HCT116 (cell line): ENCODE data around the gene GSTA2. TPM values are rescaled to one million over a fixed set of nuclear protein-coding genes. Genes with fewer than 3 reads are reported as not detected.

Experiments
- ATAC-seq: fragments of 200-7000 bp; cut with Tn5 transposase; 2 replicates; pipeline ENCODE4 v1.9.1; 2020; ENCODE audit warnings: mild to moderate bottlenecking, moderate library complexity
- BruUV-seq: library from RNA; stranded (reverse); fragments of 400-500 nt; replicated peaks from 2 replicates; lab custom pipeline; 2021; lab: Mats Ljungman, UMichigan
- CTCF ChIA-PET: fragments of 300-600 bp; sonication (Branson Sonifier 250); formaldehyde crosslinking; loops from one replicate; lab custom pipeline; 2021; ENCODE audit warnings: antibody characterized with exemption; lab: Charles Lee
- POLR2A ChIA-PET: fragments of 300-600, 350-600 bp; sonication (Branson Sonifier 250); formaldehyde crosslinking; loops from one replicate; lab custom pipeline; 2021; ENCODE audit warnings: antibody characterized with exemption; lab: Charles Lee
- RAD21 ChIA-PET, 2 experiments: fragments of 300-600 bp; sonication (Branson Sonifier 250); formaldehyde crosslinking; loops; one replicate each; lab custom pipeline; 2023; ENCODE audit warnings: low total read pairs in 2 of 2; ENCODE audit not compliant: uncharacterized antibody in 2 of 2, unreplicated experiment in 2 of 2, low non-redundant PET in 1 of 2; lab: Charles Lee
- DNase-seq: peaks from one replicate; pipeline ENCODE4 v3.0.0-alpha.2; 2010; ENCODE audit warnings: low read depth, low spot score
- H2AFZ ChIP-seq: fragments of 200-600 bp; shearing (Covaris generic), sonication (generic); 2 replicates; pipeline ENCODE4 v1.6.1; 2017; ENCODE audit warnings: low read depth, mixed run types, mixed read lengths, antibody characterized with exemption, low read length; ENCODE audit not compliant: poor library complexity, severe bottlenecking
- H3K27ac ChIP-seq: 2 replicates; pipeline ENCODE4 v1.5.1; 2012; ENCODE audit warnings: low read depth, low read length
- H3K27me3 ChIP-seq: fragments of 200-600 bp; sonication (generic); 2 replicates; pipeline ENCODE4 v1.6.1; 2016; ENCODE audit warnings: mixed run types, low read length, mixed read lengths; ENCODE audit not compliant: insufficient read depth
- H3K36me3 ChIP-seq, 2 experiments: fragments of 200-500 bp in 1 of 2; fragments of 200-600 bp in 1 of 2; sonication (Bioruptor generic) in 1 of 2; sonication (generic) in 1 of 2; 2 replicates each; pipeline versions ENCODE4 v1.5.1 to v1.6.1; 2014 to 2016; ENCODE audit warnings: low read length in 2 of 2, inconsistent platforms in 1 of 2, mixed read lengths in 1 of 2, mixed run types in 1 of 2; ENCODE audit not compliant: insufficient read depth in 2 of 2, control insufficient read depth in 1 of 2
- H3K4me1 ChIP-seq, 2 experiments: fragments of 200-600 bp in 1 of 2; sonication (generic) in 1 of 2; 2 replicates each; pipeline versions ENCODE4 v1.5.1 to v1.6.1; 2012 to 2017; ENCODE audit warnings: low read length in 2 of 2, inconsistent platforms in 1 of 2, mild to moderate bottlenecking in 1 of 2, mixed read lengths in 1 of 2, mixed run types in 1 of 2, moderate library complexity in 1 of 2; ENCODE audit not compliant: insufficient read depth in 2 of 2, control insufficient read depth in 1 of 2
- H3K4me2 ChIP-seq: fragments of 200-600 bp; sonication (generic); 2 replicates; pipeline ENCODE4 v1.6.1; 2017; ENCODE audit warnings: mixed run types, low read length, mixed read lengths
- H3K4me3 ChIP-seq, 2 experiments: fragments of 200-600 bp in 1 of 2; sonication (generic) in 1 of 2; replicated peaks in 1 of 2; 2 replicates each; pipeline ENCODE4 v1.5.1; 2011 to 2016; ENCODE audit warnings: low read length in 2 of 2, control low read depth in 1 of 2, low read depth in 1 of 2, mild to moderate bottlenecking in 1 of 2, mixed read lengths in 1 of 2, mixed run types in 1 of 2
- H3K79me2 ChIP-seq: fragments of 200-600 bp; sonication (generic); 2 replicates; pipeline ENCODE4 v1.6.1; 2017; ENCODE audit warnings: mild to moderate bottlenecking, mixed run types, low read length, moderate library complexity, mixed read lengths; ENCODE audit not compliant: insufficient read depth
- H3K9ac ChIP-seq: fragments of 200-600 bp; sonication (generic); 2 replicates; pipeline ENCODE4 v1.6.1; 2016; ENCODE audit warnings: low read length, mixed read lengths
- H3K9me2 ChIP-seq: fragments of 200-600 bp; sonication (generic), shearing (Covaris generic); 2 replicates; pipeline ENCODE4 v1.6.1; 2017; ENCODE audit warnings: mixed run types, mild to moderate bottlenecking, moderate library complexity; ENCODE audit not compliant: insufficient read depth
- H3K9me3 ChIP-seq, 2 experiments: fragments of 200-500 bp in 1 of 2; fragments of 200-600 bp in 1 of 2; sonication (Bioruptor generic) in 1 of 2; sonication (generic) in 1 of 2; 2 replicates each; pipeline ENCODE4 v1.6.1; 2014 to 2017; ENCODE audit warnings: low read length in 2 of 2, mixed read lengths in 2 of 2, inconsistent platforms in 1 of 2, low read depth in 1 of 2, mild to moderate bottlenecking in 1 of 2, mixed run types in 1 of 2, moderate library complexity in 1 of 2; ENCODE audit not compliant: control insufficient read depth in 1 of 2, insufficient read depth in 1 of 2
- H4K20me1 ChIP-seq: fragments of 200-600 bp; sonication (generic), shearing (Covaris generic); 2 replicates; pipeline ENCODE4 v1.6.1; 2017; ENCODE audit warnings: mixed run types, mild to moderate bottlenecking, moderate library complexity; ENCODE audit not compliant: insufficient read depth
- CBX3 ChIP-seq: IDR thresholded peaks from 2 replicates; pipeline ENCODE4 v1.6.1; 2012; ENCODE audit warnings: low read depth
- CTCF ChIP-seq, 3 experiments: fragments of 200-600 bp in 1 of 3; sonication (generic) in 1 of 3; IDR thresholded peaks in 2 of 3; conservative IDR thresholded peaks in 1 of 3; 2 replicates each; pipeline ENCODE4 v1.5.1; 2012 to 2017; ENCODE audit warnings: low read depth in 2 of 3, low read length in 2 of 3, antibody characterized with exemption in 1 of 3, borderline replicate concordance in 1 of 3, control low read depth in 1 of 3, mild to moderate bottlenecking in 1 of 3, mixed read lengths in 1 of 3, mixed run types in 1 of 3, moderate library complexity in 1 of 3; ENCODE audit not compliant: insufficient read depth in 1 of 3
- EZH2phosphoT487 ChIP-seq: fragments of 200-600 bp; IDR thresholded peaks from 2 replicates; pipeline ENCODE4 v1.6.1; 2018; ENCODE audit warnings: antibody characterized with exemption, borderline replicate concordance
- JUND ChIP-seq: IDR thresholded peaks from 2 replicates; pipeline ENCODE4 v1.6.1; 2012
- MAX ChIP-seq: IDR thresholded peaks from 2 replicates; pipeline ENCODE4 v1.6.1; 2012
- RAD21 ChIP-seq: IDR thresholded peaks from 2 replicates; pipeline ENCODE4 v1.6.1; 2012; ENCODE audit warnings: low read depth, mild to moderate bottlenecking
- TCF7L2 ChIP-seq: IDR thresholded peaks from 2 replicates; pipeline ENCODE4 v1.7.0; 2011; ENCODE audit warnings: borderline replicate concordance, inconsistent platforms; ENCODE audit not compliant: insufficient read depth, insufficient read length; ENCODE audit errors: extremely low read depth
- ZBTB33 ChIP-seq: IDR thresholded peaks from 2 replicates; pipeline ENCODE4 v1.6.1; 2011; ENCODE audit warnings: mild to moderate bottlenecking, low read length, moderate library complexity; ENCODE audit not compliant: insufficient replicate concordance; ENCODE audit errors: extremely low read depth
- ZFX ChIP-seq: fragments of 450-650 bp; IDR thresholded peaks from 2 replicates; pipeline ENCODE4 v1.6.1; 2017
- ZNF274 ChIP-seq: fragments of 200-500 bp; sonication (Bioruptor generic); IDR thresholded peaks from 2 replicates; pipeline ENCODE4 v1.6.1; 2014; ENCODE audit warnings: mild to moderate bottlenecking, low read depth, low read length, inconsistent platforms
- intact Hi-C: fragments of 100-400 bp; cut with micrococcal nuclease; formaldehyde crosslinking; loops from 2 replicates; pipeline ENCODE4 v1.10.0; 2022
- total RNA-seq: library from RNA; stranded (reverse); gene quantifications from one replicate; pipeline ENCODE4 v1.2.1, GENCODE V29; 2021; ENCODE audit not compliant: unreplicated experiment

The GSTA2 gene
- total RNA-seq, 1 experiment from 2014 or later, result not detected

- ATAC-seq (no peak), DNase-seq (no peak)
- ChIA-PET CTCF (no interaction called here), POLR2A (no interaction called here), RAD21 (no interaction called here)
- Histone ChIP-seq H2AFZ (no peak overlapping the region), H3K9me2 (no peaks in the 10 kb centered on the region), H4K20me1 (no peaks in the 10 kb centered on the region), H3K9ac (no peak overlapping the region), H3K36me3 (no peaks in the 10 kb centered on the region), H3K4me1 (no peaks in the 10 kb centered on the region), H3K4me2 (no peak overlapping the region), H3K79me2 (no peaks in the 10 kb centered on the region), H3K4me3 (no peak overlapping the region), H3K27me3 (no peaks in the 10 kb centered on the region), H3K27ac (no peak overlapping the region), H3K9me3 (no peaks in the 10 kb centered on the region)
- intact Hi-C loops, result no loop called here
- TF ChIP-seq RAD21 (no peak), JUND (no peak), ZNF274 (no peak), ZBTB33 (no peak), MAX (no peak), CBX3 (no peak), CTCF (IDR thresholded peaks at IDR 0.05 in 2 of 3, conservative IDR thresholded peaks at IDR 0.05 in 1 of 3; ENCODE audit: borderline replicate concordance in 1 of 3, insufficient read depth in 1 of 3, low read depth in 2 of 3, low read length in 2 of 3) (no peak), ZFX (no peak), EZH2phosphoT487 (no peak), TCF7L2 (no peak)
- BruUV-seq, result no TSS peak
These were observed 29.2 kb downstream of the GSTA2 start for GRCh38 chr6:52734072-52734471.
